Omental fat pad (tissue), 4 donors: ENCODE results near the gene APOBEC3C. TPM values are rescaled to one million over a fixed set of nuclear protein-coding genes. Genes with fewer than 3 reads are reported as not detected.
"Not testable (repeated sequence)": the region's sequence is repeated elsewhere in the genome, so short reads cannot be mapped to it uniquely, and the experiment has no call there.

Experiments used
- ATAC-seq: fragments of 150-250 bp; one replicate; pipeline ENCODE4 v1.9.1; 2016; ENCODE audit warnings: mild to moderate bottlenecking, moderate library complexity; ENCODE audit not compliant: low FRiP score
- DNase-seq: peaks from one replicate; pipeline ENCODE4 v3.0.0-alpha.2; 2019; ENCODE audit warnings: low spot score
- total RNA-seq, 4 donors: library from RNA; depleted of rRNA; stranded (reverse); fragments of >200 nt; gene quantifications; one replicate each; pipeline ENCODE4 v1.1.0, GENCODE V29; 2016
- TF ChIP-seq, protein P1 (sequence below), 3 donors: fragments of 450-650 bp; IDR thresholded peaks; one replicate each; pipeline ENCODE4 v1.5.1; 2016 to 2017; ENCODE audit warnings: antibody characterized with exemption in 3 of 3, mild to moderate bottlenecking in 3 of 3, moderate library complexity in 2 of 3

APOBEC3C gene
- total RNA-seq, 4 donors from 2014 or later = 5.8 to 11.0 (median 7.8) TPM

DNA sequence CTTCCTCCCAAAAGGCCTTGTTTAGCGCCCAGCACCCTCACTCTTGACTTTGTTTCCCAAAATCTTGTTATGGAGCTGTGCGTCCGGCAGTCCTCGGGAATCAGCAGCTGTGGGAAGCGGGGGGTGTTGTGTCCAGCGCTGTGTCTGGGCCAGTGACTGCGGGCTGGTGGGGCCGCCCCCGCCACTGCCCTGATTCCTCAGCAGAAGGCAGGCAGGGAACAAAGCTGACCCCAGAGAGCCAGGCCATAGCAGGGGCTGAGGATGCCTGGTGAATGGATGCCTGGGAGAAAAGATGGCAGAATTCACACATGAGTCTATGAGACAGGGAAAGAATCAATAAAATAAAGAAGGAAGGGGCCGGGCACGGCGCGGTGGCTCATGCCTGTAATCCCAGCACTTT, 2.5 kb downstream of the APOBEC3C start:
- ATAC-seq = no peak
- DNase-seq = no peak
- TF ChIP-seq, protein P1, sequence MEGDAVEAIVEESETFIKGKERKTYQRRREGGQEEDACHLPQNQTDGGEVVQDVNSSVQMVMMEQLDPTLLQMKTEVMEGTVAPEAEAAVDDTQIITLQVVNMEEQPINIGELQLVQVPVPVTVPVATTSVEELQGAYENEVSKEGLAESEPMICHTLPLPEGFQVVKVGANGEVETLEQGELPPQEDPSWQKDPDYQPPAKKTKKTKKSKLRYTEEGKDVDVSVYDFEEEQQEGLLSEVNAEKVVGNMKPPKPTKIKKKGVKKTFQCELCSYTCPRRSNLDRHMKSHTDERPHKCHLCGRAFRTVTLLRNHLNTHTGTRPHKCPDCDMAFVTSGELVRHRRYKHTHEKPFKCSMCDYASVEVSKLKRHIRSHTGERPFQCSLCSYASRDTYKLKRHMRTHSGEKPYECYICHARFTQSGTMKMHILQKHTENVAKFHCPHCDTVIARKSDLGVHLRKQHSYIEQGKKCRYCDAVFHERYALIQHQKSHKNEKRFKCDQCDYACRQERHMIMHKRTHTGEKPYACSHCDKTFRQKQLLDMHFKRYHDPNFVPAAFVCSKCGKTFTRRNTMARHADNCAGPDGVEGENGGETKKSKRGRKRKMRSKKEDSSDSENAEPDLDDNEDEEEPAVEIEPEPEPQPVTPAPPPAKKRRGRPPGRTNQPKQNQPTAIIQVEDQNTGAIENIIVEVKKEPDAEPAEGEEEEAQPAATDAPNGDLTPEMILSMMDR (IDR thresholded peaks at IDR 0.05) = no peak

DNA sequence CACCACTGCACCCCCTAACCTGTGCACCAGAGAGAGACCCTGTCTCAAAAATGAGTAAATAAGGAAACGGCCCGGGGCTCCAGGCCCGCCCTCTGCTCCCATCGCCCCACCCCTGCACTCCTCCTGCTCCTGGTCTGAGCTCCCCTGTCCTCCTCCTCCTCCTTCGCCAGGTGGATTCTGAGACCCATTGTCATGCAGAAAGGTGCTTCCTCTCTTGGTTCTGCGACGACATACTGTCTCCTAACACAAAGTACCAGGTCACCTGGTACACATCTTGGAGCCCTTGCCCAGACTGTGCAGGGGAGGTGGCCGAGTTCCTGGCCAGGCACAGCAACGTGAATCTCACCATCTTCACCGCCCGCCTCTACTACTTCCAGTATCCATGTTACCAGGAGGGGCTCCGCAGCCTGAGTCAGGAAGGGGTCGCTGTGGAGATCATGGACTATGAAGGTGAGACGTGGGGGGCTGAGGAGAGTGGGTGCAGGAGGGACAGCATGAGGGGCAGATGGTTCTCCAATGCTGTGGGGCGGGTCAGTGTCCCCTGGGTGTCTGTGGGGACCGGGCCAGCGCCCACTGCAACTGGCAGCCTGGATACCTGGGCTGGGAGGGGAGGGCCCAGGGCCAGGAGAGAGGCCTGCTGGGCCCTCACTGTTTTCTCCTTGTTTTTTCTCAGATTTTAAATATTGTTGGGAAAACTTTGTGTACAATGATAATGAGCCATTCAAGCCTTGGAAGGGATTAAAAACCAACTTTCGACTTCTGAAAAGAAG, 3.7 kb downstream of the APOBEC3C start:
- TF ChIP-seq, protein P1 (IDR thresholded peaks at IDR 0.05) = no peak
- ATAC-seq (no peak), DNase-seq (no peak)

DNA sequence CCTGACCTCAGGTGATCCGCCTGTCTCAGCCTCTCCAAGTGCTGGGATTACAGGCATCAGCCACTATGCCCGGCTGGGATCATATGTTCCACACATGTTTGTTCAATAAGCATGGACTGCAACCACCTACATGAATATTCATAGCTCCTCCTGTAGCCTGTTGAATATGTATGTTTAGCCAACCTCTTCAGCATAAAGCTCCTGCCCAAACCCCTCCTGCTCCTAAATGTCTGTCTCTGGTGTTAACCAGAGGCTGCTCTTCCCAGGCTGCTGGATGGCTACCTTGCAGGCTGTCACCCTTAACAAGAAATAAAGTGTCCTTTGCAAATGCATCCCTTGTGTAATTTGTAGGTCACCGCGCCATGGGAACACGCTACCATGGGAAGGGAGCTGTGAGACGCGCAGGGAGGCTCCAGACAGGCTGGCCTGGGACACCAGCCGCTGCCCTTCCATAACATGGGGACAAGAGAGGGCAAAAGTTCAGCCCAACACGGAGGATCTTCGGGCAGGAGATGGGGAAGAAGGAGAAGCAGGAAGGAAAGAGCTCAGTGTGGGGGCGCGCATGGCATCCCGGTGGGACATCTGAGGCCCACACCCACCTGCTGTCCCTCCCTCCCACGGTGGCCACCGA, 6.1 kb downstream of the APOBEC3C start:
- peak; percentile 5 for ATAC-seq

DNA sequence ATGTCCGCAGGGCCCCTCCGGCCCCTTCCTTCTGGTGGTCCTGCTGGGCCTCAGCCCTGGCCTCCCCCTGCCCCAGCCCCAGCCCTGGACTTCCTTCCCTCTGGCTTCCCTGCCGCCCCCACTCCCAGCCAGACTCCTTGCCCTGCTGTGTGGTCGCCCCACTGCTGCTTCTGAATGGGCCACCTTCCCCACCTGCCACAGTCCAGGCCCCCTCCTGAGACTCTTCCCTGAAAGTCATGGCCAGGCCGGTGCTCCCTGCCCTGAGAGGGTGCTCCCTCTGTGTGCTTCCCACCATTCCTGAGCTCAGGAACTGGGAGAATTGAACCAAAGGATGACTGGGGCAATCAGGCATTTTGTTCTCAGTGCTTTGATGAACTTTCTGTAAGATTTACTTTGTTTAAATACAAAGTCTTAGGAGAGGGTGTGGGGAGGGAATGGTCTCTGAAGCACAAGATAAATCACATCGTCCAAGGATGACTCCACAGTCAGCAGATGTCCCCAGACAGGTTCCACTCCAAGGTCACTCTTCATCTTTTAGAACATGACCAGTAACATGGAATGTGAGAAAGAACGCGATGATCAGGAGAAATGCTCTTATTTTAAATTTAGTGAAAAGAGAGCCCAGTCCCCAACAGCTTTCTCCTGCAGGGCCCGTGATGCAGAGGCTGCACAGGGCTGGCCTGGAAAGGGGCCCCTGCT, 7.6 kb downstream of the APOBEC3C start:
- TF ChIP-seq, protein P1 (IDR thresholded peaks at IDR 0.05) = no peak
- DNase-seq (no peak), ATAC-seq (no peak)

More for the DNA sequence above, 6.1 kb downstream of the APOBEC3C start:
- DNase-seq = not testable (repeated sequence)

DNA sequence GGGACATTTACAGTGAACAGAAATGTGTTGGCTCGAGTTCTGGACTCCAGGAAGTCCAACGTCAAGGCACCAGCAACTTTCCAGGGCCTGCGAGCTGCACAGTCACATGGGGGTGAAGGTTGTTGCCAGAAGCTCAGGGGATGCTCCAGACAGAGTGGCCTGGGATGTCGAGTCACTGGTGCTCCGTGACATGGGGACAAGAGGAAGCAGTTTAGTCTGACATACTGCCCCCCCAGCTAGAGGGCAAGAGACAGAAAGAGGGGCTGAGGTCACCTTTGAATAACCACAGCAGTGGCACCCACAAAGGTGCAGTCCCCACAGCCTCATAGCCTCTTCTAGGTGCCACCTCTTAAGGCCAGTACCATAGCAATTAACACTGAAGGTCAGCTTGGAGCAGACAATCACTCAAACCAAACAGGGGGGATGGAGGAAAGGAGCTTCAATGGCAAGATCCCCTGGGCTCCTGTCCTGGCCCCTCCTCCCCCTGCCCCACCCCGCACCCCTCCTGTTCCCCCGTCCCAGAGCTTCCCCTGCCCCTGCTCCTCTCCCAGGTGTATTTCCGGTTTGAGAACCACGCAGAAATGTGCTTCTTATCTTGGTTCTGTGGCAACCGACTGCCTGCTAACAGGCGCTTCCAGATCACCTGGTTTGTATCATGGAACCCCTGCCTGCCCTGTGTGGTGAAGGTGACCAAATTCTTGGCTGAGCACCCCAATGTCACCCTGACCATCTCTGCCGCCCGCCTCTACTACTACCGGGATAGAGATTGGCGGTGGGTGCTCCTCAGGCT, 10.7 kb downstream of the APOBEC3C start:
- no peak for DNase-seq
- TF ChIP-seq, protein P1 (IDR thresholded peaks at IDR 0.05) = no peak
- ATAC-seq = no peak

DNA sequence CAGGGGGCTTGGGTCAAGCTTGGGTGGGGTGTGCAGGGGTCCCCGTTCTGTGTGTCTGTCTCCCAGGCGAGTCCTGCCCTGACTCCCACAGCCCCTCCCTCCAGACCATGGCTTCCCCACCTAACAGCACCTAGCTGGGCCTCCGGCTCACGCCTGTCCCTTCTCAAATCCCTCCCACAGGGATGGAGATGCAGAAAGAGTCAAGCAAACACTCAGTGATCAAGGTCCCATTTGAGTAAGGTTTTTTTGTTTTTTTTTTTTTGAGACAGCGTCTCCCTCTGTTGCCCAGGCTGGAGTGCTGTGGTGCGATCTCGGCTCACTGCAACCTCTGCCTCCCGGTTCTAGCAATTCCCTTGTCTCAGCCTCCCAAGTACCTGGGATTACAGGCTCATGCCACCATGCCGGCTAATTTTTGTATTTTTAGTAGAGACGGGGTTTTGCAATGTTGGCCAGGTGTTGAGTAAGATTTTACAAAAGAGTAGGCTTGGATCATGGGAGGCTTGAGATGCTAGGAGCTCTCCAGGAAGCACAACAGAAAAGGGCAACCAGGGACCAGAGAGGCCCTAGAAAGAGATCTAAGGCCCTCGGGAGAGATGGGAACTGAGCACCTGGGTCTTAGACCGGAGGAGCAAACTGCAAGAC, 12.6 kb downstream of the APOBEC3C start:
- ATAC-seq = no peak
- no peak for DNase-seq
- TF ChIP-seq, protein P1 (IDR thresholded peaks at IDR 0.05) = no peak
